ENCODE results near the gene SLC36A2. TPM values are rescaled to one million over a fixed set of nuclear protein-coding genes. Genes with fewer than 3 reads are reported as not detected.
A peak's percentile ranks its signal among the peaks of the same experiment; 100 is the strongest.

SLC36A2 gene
- total and polyA plus RNA-seq, 10 donors: 0.02 TPM; not detected in 9

DNA sequence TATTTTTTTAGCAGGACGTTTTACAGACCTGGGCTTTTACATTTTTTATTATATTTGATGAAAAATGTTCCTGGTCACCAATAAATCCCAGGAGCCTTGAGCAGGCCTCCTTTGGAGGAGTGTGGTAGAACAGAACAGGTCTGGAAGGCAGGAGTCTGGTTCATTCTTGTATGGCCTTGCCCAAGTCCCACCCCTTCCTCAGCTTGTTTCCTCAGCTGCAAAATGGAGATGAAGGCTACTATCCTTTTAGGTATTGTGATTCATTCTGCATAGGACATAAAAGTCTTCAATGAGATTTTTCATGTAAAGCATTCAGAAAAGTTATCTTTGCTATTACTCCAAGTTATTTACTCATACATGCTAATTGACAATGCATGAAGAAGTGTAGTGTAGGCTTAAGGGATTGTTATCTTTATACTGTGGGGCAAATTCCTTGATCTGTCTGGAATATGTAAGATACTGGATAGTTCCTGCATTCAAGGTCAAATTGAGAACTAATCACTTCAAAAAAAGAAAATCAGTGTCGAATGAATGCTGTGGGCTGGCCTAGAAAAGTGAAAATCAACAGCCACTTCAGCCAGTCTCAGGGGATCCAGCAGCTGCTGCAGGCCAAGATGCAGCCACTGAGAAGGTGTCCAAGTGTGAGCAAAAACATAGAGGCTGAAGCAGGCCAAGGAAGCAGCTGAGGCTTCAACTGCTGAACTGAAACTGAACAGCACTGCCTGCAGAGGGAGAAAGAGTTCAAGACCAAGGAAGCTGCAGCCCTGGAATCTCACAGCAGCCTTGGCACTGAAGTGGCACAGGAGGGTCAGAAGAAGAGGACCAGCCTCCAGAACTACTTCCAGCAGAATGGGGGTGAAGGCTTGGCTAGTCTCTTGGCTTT lies 28.3 kb downstream of the SLC36A2 start:
- H3K27ac ChIP-seq: peak overlapping the region in 2 of 8 donors; percentile 15 to 19
- 55 to 73% (median 61%) methylated on average over 2 of the region's 2 CpGs for WGBS, 5 donors
- DNase-seq: no peak
- H3K36me3 ChIP-seq: no peaks in the 10 kb centered on the region
- H3K27me3 ChIP-seq (replicated peaks in 1 of 7): no peaks in the 10 kb centered on the region
- H3K4me3 ChIP-seq: no peak overlapping the region
- TF ChIP-seq, protein P1, sequence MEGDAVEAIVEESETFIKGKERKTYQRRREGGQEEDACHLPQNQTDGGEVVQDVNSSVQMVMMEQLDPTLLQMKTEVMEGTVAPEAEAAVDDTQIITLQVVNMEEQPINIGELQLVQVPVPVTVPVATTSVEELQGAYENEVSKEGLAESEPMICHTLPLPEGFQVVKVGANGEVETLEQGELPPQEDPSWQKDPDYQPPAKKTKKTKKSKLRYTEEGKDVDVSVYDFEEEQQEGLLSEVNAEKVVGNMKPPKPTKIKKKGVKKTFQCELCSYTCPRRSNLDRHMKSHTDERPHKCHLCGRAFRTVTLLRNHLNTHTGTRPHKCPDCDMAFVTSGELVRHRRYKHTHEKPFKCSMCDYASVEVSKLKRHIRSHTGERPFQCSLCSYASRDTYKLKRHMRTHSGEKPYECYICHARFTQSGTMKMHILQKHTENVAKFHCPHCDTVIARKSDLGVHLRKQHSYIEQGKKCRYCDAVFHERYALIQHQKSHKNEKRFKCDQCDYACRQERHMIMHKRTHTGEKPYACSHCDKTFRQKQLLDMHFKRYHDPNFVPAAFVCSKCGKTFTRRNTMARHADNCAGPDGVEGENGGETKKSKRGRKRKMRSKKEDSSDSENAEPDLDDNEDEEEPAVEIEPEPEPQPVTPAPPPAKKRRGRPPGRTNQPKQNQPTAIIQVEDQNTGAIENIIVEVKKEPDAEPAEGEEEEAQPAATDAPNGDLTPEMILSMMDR (IDR thresholded peaks at IDR 0.05 in 8 of 11, conservative IDR thresholded peaks at IDR 0.05 in 3 of 11): peak in 2 of 11 experiments; percentile 15 to 16
- no peak for TF ChIP-seq POLR2A (IDR thresholded peaks at IDR 0.05)
- intact Hi-C loops (cut with DNase I; ENCODE audit: low total_unique reads): no loop called here
- H3K9me3 ChIP-seq: no peaks in the 10 kb centered on the region
- H3K4me1 ChIP-seq: peaks cover 3 to 17% (median 8%) of the 10 kb centered on the region in 6 donors

DNA sequence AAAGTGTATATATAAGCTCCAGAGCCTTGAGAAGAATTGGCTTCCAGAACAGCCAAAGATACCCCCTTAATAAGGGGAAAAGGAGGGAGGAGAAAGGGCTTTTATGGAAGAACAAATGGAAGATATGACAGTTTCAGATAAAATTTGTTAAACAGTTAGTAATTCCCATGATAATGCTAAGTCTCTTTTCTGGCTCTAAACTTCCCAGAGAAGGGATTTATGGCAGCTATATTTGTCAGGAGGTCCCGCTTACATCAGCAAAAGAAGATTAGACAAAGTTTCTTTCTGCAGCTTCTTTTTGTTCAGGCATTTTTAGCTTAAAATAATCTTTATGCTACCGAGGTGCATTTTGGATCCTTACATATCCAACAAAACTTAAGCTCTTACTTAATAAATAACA lies 29.5 kb downstream of the SLC36A2 start:
- intact Hi-C loops (cut with DNase I; ENCODE audit: low total_unique reads): no loop called here
- peaks cover 3 to 17% (median 8%) of the 10 kb centered on the region in 6 donors for H3K4me1 ChIP-seq
- no peak for TF ChIP-seq POLR2AphosphoS5 (IDR thresholded peaks at IDR 0.05)
- TF ChIP-seq, protein P1 (IDR thresholded peaks at IDR 0.05 in 8 of 11, conservative IDR thresholded peaks at IDR 0.05 in 3 of 11): no peak
- TF ChIP-seq POLR2A (IDR thresholded peaks at IDR 0.05): no peak
- no peaks in the 10 kb centered on the region for H3K9me3 ChIP-seq
- WGBS, 5 donors: 81 to 90% (median 87%) methylated on average over 2 of the region's 2 CpGs
- H3K27me3 ChIP-seq (replicated peaks in 1 of 7): no peaks in the 10 kb centered on the region
- H3K4me3 ChIP-seq: no peak overlapping the region
- H3K36me3 ChIP-seq: no peaks in the 10 kb centered on the region
- DNase-seq: no peak
- H3K27ac ChIP-seq: no peak overlapping the region

DNA sequence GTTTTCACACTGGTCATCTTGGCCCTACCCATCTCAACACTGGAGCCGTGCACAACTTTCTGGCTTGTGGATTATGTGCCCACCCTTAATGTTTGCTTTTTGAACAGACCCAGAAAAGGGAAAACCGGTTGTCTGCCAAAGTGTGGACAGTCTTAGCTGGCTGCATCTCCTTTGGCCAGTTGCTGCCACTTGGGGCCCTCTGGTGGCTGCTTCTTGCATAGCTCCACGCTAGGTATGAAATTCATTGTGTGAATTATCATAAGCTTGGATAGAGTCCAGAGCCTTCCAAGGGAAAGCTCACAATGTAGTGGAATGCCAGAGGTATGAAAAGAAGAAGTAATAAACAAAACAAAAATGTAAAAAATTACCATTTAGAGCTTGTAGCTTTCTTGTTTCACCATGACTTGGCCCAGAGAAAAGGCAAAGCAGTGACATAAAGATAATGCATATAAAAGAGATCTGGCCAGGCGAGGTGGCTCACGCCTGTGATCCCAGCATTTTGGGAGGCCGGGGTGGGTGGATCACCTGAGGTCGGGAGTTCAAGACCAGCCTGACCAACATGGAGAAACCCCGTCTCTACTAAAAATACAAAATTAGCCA lies 31.3 kb downstream of the SLC36A2 start:
- Histone ChIP-seq H3K9me3 (peaks cover 0 to 9% (median 6%) of the 10 kb centered on the region in 8 donors), H3K4me3 (no peak overlapping the region), H3K36me3 (no peaks in the 10 kb centered on the region), H3K4me1 (peaks cover 3 to 17% (median 8%) of the 10 kb centered on the region in 6 donors), H3K27me3 (replicated peaks in 1 of 7) (peaks cover 0 to 3% (median 0%) of the 10 kb centered on the region in 7 donors), H3K27ac (no peak overlapping the region)
- TF ChIP-seq POLR2A (IDR thresholded peaks at IDR 0.05) (no peak), POLR2AphosphoS5 (IDR thresholded peaks at IDR 0.05) (peak in 1 of 3 donors; percentile 14)
- TF ChIP-seq, protein P1 (IDR thresholded peaks at IDR 0.05 in 8 of 11, conservative IDR thresholded peaks at IDR 0.05 in 3 of 11): peak; percentile 57 to 88 (median 81)
- WGBS, 5 donors: 53 to 59% (median 54%) methylated on average over 8 of the region's 8 CpGs
- DNase-seq: peak; percentile 86
- intact Hi-C loops (cut with DNase I; ENCODE audit: low total_unique reads): no loop called here

DNA sequence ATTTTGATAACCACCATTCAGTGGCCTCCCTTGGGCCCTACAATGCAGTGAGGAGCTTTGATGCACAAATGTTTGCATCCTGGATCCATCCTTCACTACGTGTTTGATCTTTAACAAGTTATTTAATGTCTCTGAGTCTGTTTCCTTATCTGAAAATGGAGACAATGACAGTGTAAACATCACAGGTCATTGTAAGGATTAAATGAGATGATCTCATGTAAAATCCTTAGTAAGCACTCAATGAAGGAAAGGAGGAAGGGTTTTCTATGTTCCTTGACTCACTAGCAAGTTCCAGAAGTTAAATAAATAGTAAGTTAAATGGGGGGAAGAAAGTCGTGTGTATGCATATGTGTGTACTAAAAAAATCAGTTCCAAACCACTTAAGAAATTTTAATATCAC lies 34.0 kb downstream of the SLC36A2 start:
- Histone ChIP-seq H3K27me3 (replicated peaks in 1 of 7) (peaks cover 0 to 3% (median 0%) of the 10 kb centered on the region in 7 donors), H3K4me1 (peaks cover 0 to 6% (median 0%) of the 10 kb centered on the region in 6 donors), H3K9me3 (peaks cover 0 to 22% (median 15%) of the 10 kb centered on the region in 8 donors), H3K4me3 (no peak overlapping the region), H3K27ac (no peak overlapping the region), H3K36me3 (no peaks in the 10 kb centered on the region)
- intact Hi-C loops (cut with DNase I; ENCODE audit: low total_unique reads): no loop called here
- no peak for DNase-seq
- no peak for TF ChIP-seq POLR2AphosphoS5 (IDR thresholded peaks at IDR 0.05)
- TF ChIP-seq, protein P1 (IDR thresholded peaks at IDR 0.05 in 8 of 11, conservative IDR thresholded peaks at IDR 0.05 in 3 of 11): no peak
- TF ChIP-seq POLR2A (IDR thresholded peaks at IDR 0.05): no peak
- 54 to 74% (median 63%) methylated on average over 2 of the region's 2 CpGs for WGBS, 5 donors

All from spleen (tissue), 11 donors.